KMS-11 (cell line): Measurements from ENCODE around the gene PTGES3.

Experiments
- H2AFZ ChIP-seq: fragments of 200-600 bp; sonication (generic); 2 replicates; pipeline ENCODE4 v1.6.1; 2016; ENCODE audit warnings: antibody characterized with exemption, mixed run types, low read depth
- H3K27ac ChIP-seq: fragments of 200-600 bp; sonication (generic); 2 replicates; pipeline ENCODE4 v1.6.1; 2016; ENCODE audit warnings: mild to moderate bottlenecking, mixed run types
- H3K27me3 ChIP-seq: fragments of 200-600 bp; sonication (generic); 2 replicates; pipeline ENCODE4 v1.6.1; 2017; ENCODE audit warnings: mild to moderate bottlenecking, low read depth, mixed run types, moderate library complexity; ENCODE audit not compliant: insufficient read depth
- H3K36me3 ChIP-seq: fragments of 200-600 bp; sonication (generic); 2 replicates; pipeline ENCODE4 v1.6.1; 2017; ENCODE audit warnings: mild to moderate bottlenecking, mixed run types; ENCODE audit not compliant: insufficient read depth
- H3K4me1 ChIP-seq: fragments of 200-600 bp; sonication (generic); 2 replicates; pipeline ENCODE4 v1.6.1; 2016; ENCODE audit warnings: mild to moderate bottlenecking, low read depth, mixed run types; ENCODE audit not compliant: poor library complexity, severe bottlenecking
- H3K4me2 ChIP-seq: fragments of 200-600 bp; sonication (generic); 2 replicates; pipeline ENCODE4 v1.7.0; 2016; ENCODE audit warnings: mild to moderate bottlenecking, mixed run types
- H3K4me3 ChIP-seq: fragments of 200-600 bp; sonication (generic); IDR thresholded peaks from 2 replicates; pipeline ENCODE4 v1.6.1; 2017; ENCODE audit warnings: low read depth, low read length, mixed read lengths; ENCODE audit not compliant: insufficient read depth
- H3K79me2 ChIP-seq: fragments of 200-600 bp; sonication (generic); 2 replicates; pipeline ENCODE4 v1.6.1; 2016; ENCODE audit warnings: low read depth, mixed run types; ENCODE audit not compliant: insufficient read depth
- H3K9ac ChIP-seq: fragments of 200-600 bp; sonication (generic); 2 replicates; pipeline ENCODE4 v1.6.1; 2016; ENCODE audit warnings: mild to moderate bottlenecking, mixed run types
- H4K20me1 ChIP-seq: fragments of 200-600 bp; sonication (generic); 2 replicates; pipeline ENCODE4 v1.6.1; 2016; ENCODE audit warnings: mild to moderate bottlenecking, mixed run types; ENCODE audit not compliant: insufficient read depth
- TF ChIP-seq, protein P1 (sequence below): fragments of 200-600 bp; sonication (generic); conservative IDR thresholded peaks from 2 replicates; pipeline ENCODE4 v1.6.1; 2017; ENCODE audit warnings: low read depth, mild to moderate bottlenecking, antibody characterized with exemption, low read length, moderate library complexity, mixed read lengths

PTGES3 gene

DNA sequence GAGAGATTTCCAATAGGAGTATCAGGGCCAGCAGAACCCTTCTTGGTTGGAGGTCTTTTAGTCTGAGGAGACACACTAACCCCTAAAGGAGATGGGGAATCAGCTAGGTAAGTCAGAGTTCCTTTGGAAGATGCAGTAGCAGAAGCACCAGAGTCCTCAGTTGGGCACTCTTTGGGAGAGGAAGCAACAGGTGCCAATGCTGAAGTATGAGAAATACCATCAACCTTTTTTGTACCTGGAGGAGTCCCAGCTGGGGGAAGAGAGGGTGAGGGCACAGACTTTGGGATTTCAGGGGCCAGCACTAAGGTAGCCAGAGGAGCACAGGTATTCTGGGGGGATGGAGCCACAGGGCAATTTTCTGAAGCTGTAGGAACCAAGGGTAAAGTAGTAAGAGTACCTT is 31.0 kb upstream of the PTGES3 start:
- H3K4me3 ChIP-seq, result no peak overlapping the region
- peaks cover 43% of the 10 kb centered on the region; the same call in 1 of the 2 replicates for H3K36me3 ChIP-seq
- peaks cover 97% of the 10 kb centered on the region for H3K79me2 ChIP-seq
- H3K4me1 ChIP-seq, result peaks cover 86% of the 10 kb centered on the region
- TF ChIP-seq, protein P1, sequence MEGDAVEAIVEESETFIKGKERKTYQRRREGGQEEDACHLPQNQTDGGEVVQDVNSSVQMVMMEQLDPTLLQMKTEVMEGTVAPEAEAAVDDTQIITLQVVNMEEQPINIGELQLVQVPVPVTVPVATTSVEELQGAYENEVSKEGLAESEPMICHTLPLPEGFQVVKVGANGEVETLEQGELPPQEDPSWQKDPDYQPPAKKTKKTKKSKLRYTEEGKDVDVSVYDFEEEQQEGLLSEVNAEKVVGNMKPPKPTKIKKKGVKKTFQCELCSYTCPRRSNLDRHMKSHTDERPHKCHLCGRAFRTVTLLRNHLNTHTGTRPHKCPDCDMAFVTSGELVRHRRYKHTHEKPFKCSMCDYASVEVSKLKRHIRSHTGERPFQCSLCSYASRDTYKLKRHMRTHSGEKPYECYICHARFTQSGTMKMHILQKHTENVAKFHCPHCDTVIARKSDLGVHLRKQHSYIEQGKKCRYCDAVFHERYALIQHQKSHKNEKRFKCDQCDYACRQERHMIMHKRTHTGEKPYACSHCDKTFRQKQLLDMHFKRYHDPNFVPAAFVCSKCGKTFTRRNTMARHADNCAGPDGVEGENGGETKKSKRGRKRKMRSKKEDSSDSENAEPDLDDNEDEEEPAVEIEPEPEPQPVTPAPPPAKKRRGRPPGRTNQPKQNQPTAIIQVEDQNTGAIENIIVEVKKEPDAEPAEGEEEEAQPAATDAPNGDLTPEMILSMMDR, result no peak
- no peaks in the 10 kb centered on the region for H3K27me3 ChIP-seq
- H2AFZ ChIP-seq, result no peak overlapping the region
- H3K9ac ChIP-seq, result no peak overlapping the region; the same call in 1 of the 2 replicates
- H3K4me2 ChIP-seq, result peak overlapping the region; percentile 93
- H4K20me1 ChIP-seq, result peaks cover 81% of the 10 kb centered on the region
- H3K27ac ChIP-seq, result peak overlapping the region; percentile 3; the same call in 1 of the 2 replicates

DNA sequence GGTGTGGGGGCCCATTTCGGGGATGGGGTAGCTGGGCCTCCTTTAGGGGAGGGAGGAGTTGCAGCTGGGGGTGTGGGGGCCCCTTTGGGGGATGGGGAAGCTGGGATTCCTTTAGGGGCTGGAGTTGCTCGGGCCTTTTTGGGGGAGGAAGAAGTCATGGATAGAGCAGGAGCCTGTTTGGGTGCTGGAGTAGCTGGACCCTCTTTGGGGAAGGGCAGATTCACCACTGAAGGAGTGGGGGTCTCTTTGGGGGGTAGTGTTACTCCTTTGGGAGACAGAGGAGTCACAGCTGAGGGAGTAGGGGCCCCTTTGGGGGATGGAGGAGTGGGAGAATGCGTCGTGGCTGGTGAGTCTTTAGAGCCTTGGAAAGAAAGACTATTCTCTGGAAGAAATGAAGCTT is 30.6 kb upstream of the PTGES3 start:
- H3K4me1 ChIP-seq, result peaks cover 82% of the 10 kb centered on the region
- H3K36me3 ChIP-seq, result peaks cover 43% of the 10 kb centered on the region; the same call in 1 of the 2 replicates

DNA sequence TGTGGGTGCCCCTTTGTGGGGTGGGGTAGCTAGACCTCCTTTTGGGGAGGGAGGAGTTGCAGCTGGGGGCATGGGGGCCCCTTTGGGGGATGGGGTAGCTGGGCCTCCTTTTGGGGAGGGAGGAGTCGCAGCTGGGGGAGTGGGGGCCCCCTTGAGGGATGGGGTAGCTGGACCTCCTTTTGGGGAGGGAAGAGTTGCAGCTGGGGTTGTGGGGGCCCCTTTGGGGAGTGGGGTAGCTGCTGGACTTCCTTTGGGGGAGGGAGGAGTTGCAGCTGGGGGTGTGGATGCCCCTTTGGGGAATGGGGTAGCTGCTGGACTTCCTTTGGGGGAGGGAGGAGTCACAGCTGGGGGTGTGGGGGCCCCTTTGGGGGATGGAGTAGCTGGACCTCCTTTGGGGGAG is 30.1 kb upstream of the PTGES3 start:
- Histone ChIP-seq H3K27me3 (no peaks in the 10 kb centered on the region), H3K36me3 (peaks cover 43% of the 10 kb centered on the region; the same call in 1 of the 2 replicates), H3K4me1 (peaks cover 77% of the 10 kb centered on the region), H4K20me1 (peaks cover 75% of the 10 kb centered on the region), H3K27ac (no peak overlapping the region), H2AFZ (no peak overlapping the region), H3K4me3 (no peak overlapping the region), H3K4me2 (no peak overlapping the region), H3K79me2 (peaks cover 92% of the 10 kb centered on the region), H3K9ac (no peak overlapping the region)
- TF ChIP-seq, protein P1, result no peak

More for the DNA sequence above, 30.6 kb upstream of the PTGES3 start:
- Histone ChIP-seq H3K79me2 (peaks cover 97% of the 10 kb centered on the region), H3K4me2 (peak overlapping the region; percentile 93), H4K20me1 (peaks cover 80% of the 10 kb centered on the region), H2AFZ (no peak overlapping the region), H3K4me3 (no peak overlapping the region), H3K27ac (peak overlapping the region; percentile 3; the same call in 1 of the 2 replicates), H3K27me3 (no peaks in the 10 kb centered on the region), H3K9ac (no peak overlapping the region; the same call in 1 of the 2 replicates)
- TF ChIP-seq, protein P1, result no peak

DNA sequence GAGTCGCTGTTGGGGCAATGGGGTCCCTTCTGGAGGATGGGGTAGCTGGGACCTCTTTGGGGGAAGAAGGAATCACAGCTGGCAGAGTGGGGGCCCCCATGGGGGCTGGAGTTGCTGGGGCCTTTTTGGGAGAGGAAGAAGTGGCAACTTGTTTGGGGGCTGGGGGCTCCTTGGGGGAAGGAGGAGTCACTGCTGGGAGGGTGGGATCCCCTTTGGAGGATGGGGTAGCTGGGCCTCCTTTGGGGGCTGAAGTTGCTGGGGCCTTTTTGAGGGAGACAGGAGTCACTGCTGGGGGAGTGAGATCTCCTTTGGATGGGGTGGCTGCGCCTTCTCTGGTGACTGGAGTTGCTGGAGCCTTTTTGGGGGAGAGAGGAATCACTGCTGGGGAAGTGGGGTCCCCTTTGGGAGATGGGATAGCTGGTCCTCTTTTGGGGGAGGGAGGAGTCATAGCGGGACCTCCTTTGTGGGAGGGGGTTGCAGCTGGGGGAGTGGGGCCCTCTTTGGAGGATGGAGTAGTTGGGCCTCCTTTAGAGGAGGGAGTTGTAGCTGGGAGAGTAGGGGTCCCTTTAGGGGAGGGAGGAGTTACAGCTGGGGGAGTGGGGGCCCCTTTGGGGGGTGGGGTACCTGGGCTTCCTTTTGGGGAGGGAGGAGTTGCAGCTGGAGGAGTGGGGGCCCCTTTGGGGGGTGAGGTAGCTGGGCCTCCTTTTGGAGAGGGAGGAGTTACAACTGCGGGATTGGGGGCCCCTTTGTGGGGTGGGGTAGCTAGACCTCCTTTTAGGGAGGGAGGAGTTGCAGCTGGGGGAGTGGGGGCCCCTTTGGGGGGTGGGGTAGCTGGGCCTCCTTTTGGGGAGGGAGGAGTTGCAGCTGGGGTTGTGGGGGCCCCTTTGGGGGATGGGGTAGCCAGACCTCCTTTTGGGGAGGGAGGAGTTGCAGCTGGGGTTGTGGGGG is 29.1 kb upstream of the PTGES3 start:
- Histone ChIP-seq H3K27me3 (no peaks in the 10 kb centered on the region), H3K36me3 (peaks cover 46% of the 10 kb centered on the region; the same call in 1 of the 2 replicates), H4K20me1 (peaks cover 65% of the 10 kb centered on the region), H3K4me1 (peaks cover 68% of the 10 kb centered on the region), H3K79me2 (peaks cover 83% of the 10 kb centered on the region), H3K9ac (no peak overlapping the region), H3K27ac (no peak overlapping the region; the same call in 1 of the 2 replicates), H3K4me3 (no peak overlapping the region), H3K4me2 (no peak overlapping the region), H2AFZ (no peak overlapping the region)
- TF ChIP-seq, protein P1, result no peak
